Upper lobe of left lung (tissue), 6 donors: Measurements from ENCODE around the gene TNFRSF6B. TPM values are rescaled to one million over a fixed set of nuclear protein-coding genes. Genes with fewer than 3 reads are reported as not detected.

ENCODE experiments used
- ATAC-seq, 2 donors: fragments of 200-7000 bp; cut with Tn5 transposase; one replicate each; pipeline ENCODE4 v1.9.1; 2022; ENCODE audit warnings: mild to moderate bottlenecking in 2 of 2, moderate library complexity in 2 of 2; ENCODE audit not compliant: low FRiP score in 2 of 2
- DNase-seq, 2 donors: peaks; one replicate each; pipeline ENCODE4 v3.0.0-alpha.2; 2019 to 2020
- H3K27ac ChIP-seq, 4 donors: fragments of 200-600 bp; sonication (generic); one replicate each; pipeline ENCODE4 v1.5.1; 2016 to 2019
- H3K27me3 ChIP-seq, 4 donors: fragments of 200-600 bp; sonication (generic); one replicate each; pipeline ENCODE4 v1.5.1; 2017 to 2019
- H3K36me3 ChIP-seq, 4 donors: fragments of 200-600 bp; sonication (generic); one replicate each; pipeline ENCODE4 v1.5.1; 2016 to 2019
- H3K4me1 ChIP-seq, 4 donors: fragments of 200-600 bp; sonication (generic); one replicate each; pipeline ENCODE4 v1.5.1; 2018 to 2019
- H3K4me3 ChIP-seq, 4 donors: fragments of 200-600 bp; sonication (generic); one replicate each; pipeline ENCODE4 v1.5.1; 2017 to 2019; ENCODE audit warnings: mild to moderate bottlenecking in 2 of 4, moderate library complexity in 1 of 4
- H3K9me3 ChIP-seq, 4 donors: fragments of 200-600 bp; sonication (generic); one replicate each; pipeline ENCODE4 v1.5.1; 2018 to 2019
- EP300 ChIP-seq, 4 donors: sonication (generic); formaldehyde crosslinking; IDR thresholded peaks; one replicate each; pipeline ENCODE4 v1.5.1; 2017; ENCODE audit warnings: antibody characterized with exemption in 4 of 4, control low read depth in 2 of 4
- POLR2A ChIP-seq, 4 donors: fragments of 450-650 bp; IDR thresholded peaks; one replicate each; pipeline ENCODE4 v1.5.1; 2016 to 2017; ENCODE audit warnings: antibody characterized with exemption in 4 of 4, mild to moderate bottlenecking in 2 of 4
- POLR2AphosphoS5 ChIP-seq, 2 donors: sonication (generic); formaldehyde crosslinking; IDR thresholded peaks; one replicate each; pipeline ENCODE4 v1.5.1; 2017; ENCODE audit warnings: antibody characterized with exemption in 2 of 2
- WGBS, 2 donors: methylation state at CpG; one replicate each; pipeline ENCODE4 v1.1.5; 2017 to 2018; 5-methylcytosine and 5-hydroxymethylcytosine counted together
- small RNA-seq, 4 donors: library from RNA; depleted of rRNA; stranded (forward); fragments of <200 nt; gene quantifications; one replicate each; pipeline ENCODE3, GENCODE V24; 2016
- total RNA-seq, 6 donors: library from RNA; depleted of rRNA in 4 of 6; stranded (reverse); fragments of >200 nt in 4 of 6; gene quantifications; one replicate each; pipeline versions ENCODE4 v1.1.0 to v1.2.1, GENCODE V29; 2016 to 2021
- TF ChIP-seq, protein P1 (sequence below), 6 experiments: fragments of 450-650 bp in 4 of 6; fragments of 200-600 bp in 2 of 6; sonication (generic) in 2 of 6; IDR thresholded peaks; one replicate each; pipeline ENCODE4 v1.5.1; 2016 to 2019; ENCODE audit warnings: antibody characterized with exemption in 6 of 6
- donor health status: DM: no; HTN: no; CAD: no; lungs with moderate emphysema.
- donor health status: DM: no; HTN: yes; CAD: no; lungs with severe emphysema.

The TNFRSF6B gene
- total RNA-seq, 6 donors from 2014 or later, result 13.8 to 34.8 (median 16.9) TPM

DNA sequence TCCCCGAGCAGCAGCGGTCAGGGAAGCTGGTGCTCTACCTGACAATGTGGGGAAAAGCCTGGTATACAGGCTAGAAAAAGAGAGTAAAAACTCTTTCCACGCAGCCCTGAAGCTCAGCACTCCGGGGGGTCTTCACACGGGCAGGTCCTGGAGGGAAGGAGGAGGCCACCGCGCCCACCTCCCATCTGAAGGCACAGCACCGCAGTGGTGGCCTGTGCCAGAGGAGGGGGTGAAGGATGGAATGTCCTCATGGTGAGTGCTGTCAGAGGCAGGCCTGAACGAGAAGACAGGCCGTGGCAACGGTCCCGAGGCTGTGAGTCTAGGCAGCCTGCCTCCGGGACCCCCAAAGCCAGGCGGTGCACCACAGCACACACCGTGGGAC lies 49.0 kb downstream of the TNFRSF6B start:
- TF ChIP-seq, protein P1, sequence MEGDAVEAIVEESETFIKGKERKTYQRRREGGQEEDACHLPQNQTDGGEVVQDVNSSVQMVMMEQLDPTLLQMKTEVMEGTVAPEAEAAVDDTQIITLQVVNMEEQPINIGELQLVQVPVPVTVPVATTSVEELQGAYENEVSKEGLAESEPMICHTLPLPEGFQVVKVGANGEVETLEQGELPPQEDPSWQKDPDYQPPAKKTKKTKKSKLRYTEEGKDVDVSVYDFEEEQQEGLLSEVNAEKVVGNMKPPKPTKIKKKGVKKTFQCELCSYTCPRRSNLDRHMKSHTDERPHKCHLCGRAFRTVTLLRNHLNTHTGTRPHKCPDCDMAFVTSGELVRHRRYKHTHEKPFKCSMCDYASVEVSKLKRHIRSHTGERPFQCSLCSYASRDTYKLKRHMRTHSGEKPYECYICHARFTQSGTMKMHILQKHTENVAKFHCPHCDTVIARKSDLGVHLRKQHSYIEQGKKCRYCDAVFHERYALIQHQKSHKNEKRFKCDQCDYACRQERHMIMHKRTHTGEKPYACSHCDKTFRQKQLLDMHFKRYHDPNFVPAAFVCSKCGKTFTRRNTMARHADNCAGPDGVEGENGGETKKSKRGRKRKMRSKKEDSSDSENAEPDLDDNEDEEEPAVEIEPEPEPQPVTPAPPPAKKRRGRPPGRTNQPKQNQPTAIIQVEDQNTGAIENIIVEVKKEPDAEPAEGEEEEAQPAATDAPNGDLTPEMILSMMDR (IDR thresholded peaks at IDR 0.05), result no peak
- TF ChIP-seq EP300 (IDR thresholded peaks at IDR 0.05) (no peak), POLR2A (IDR thresholded peaks at IDR 0.05) (no peak), POLR2AphosphoS5 (IDR thresholded peaks at IDR 0.05) (no peak)

DNA sequence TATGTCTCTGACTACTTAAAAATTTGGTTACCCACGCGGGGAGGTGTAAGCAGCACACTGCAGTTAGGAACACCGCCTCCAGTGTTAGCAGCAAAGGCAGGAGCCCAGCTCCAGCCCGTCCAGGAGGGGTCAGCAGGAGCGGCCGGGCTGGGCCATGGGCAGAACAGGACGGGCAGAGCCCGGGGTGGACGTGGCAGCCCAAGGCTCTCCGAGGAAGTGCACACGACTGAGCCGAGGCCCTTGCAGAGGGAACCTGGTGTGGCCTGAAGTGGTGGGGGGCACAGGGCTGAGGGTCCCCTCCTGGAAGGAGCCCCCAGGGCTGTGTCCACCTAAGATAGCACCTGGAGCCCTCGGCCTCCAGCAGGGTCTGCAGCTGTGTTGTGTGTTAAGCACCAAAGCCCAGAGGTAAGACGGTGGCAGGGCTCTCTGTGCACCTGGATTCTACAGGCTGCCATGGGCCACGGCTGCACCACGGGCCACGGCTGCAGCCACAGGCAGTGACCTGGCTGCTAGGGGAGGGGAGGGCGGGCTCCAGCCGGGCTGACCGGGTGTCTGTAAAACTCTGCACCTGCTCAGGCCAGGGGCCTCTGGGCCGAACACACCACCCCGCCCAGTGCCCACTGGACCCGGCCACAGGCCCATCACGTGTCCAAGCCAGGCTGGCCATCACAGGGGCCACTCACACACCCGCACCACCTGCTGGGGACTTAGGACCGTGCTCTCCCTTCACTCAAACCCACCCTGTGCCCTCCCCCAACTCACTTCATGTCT lies 49.7 kb downstream of the TNFRSF6B start:
- Histone ChIP-seq H3K36me3 (peaks cover 7 to 59% (median 31%) of the 10 kb centered on the region in 4 donors), H3K4me3 (no peak overlapping the region), H3K9me3 (no peaks in the 10 kb centered on the region), H3K27me3 (no peaks in the 10 kb centered on the region), H3K4me1 (peaks cover 9 to 11% (median 10%) of the 10 kb centered on the region in 4 donors), H3K27ac (no peak overlapping the region)
- no peak for ATAC-seq
- 86 to 89% methylated on average over 19 to 21 of the region's 26 CpGs for WGBS, 2 donors
- no peak for TF ChIP-seq POLR2AphosphoS5 (IDR thresholded peaks at IDR 0.05)
- TF ChIP-seq EP300 (IDR thresholded peaks at IDR 0.05), result no peak
- TF ChIP-seq POLR2A (IDR thresholded peaks at IDR 0.05), result no peak
- TF ChIP-seq, protein P1 (IDR thresholded peaks at IDR 0.05), result no peak
- DNase-seq, result no peak

More for the DNA sequence above, 49.0 kb downstream of the TNFRSF6B start:
- DNase-seq, result no peak
- peaks cover 16 to 18% (median 17%) of the 10 kb centered on the region in 4 donors for H3K4me1 ChIP-seq
- peaks cover 7 to 56% (median 31%) of the 10 kb centered on the region in 4 donors for H3K36me3 ChIP-seq
- no peak for ATAC-seq
- H3K27me3 ChIP-seq, result no peaks in the 10 kb centered on the region
- no peaks in the 10 kb centered on the region for H3K9me3 ChIP-seq
- 81 to 84% methylated on average over 15 of the region's 15 CpGs for WGBS, 2 donors
- no peak overlapping the region for H3K4me3 ChIP-seq
- H3K27ac ChIP-seq, result no peak overlapping the region

DNA sequence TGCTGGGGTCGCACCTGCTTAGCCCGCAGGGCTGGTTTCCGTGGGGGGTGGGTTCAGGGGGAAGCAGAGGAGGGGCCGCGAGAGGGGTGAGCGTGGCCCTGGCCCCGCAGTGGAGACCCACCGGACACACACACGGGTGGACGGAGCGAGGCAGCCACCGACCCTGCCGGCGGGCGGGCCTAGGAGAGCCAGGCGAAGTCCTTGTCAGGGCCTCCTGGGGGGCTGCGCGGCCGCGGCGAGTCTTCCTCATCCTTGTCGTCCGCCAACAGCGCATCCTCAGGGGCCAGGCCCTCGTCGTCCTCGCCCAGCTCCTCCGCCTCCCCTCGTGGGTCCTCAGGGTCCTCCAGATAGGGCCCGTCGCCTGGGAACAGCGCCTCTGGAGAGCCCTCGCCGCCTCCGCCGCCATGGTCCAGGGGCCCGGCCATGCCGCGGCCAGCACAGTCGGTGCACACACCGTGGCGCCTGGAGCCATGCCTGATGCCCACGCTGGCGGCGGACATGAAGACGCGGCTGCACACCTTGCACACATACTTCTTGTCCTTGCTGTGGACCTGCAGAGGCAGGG lies 50.4 kb downstream of the TNFRSF6B start:
- no peak overlapping the region for H3K4me3 ChIP-seq
- WGBS, 2 donors, result 92 to 95% methylated on average over 26 to 45 of the region's 47 CpGs
- H3K36me3 ChIP-seq, result peaks cover 7 to 56% (median 30%) of the 10 kb centered on the region in 4 donors
- DNase-seq (peak in 1 of 2 donors; percentile 85), ATAC-seq (no peak)
- peaks cover 2 to 4% (median 3%) of the 10 kb centered on the region in 4 donors for H3K4me1 ChIP-seq
- no peaks in the 10 kb centered on the region for H3K9me3 ChIP-seq
- H3K27me3 ChIP-seq, result no peaks in the 10 kb centered on the region
- no peak overlapping the region for H3K27ac ChIP-seq
- TF ChIP-seq POLR2A (IDR thresholded peaks at IDR 0.05) (no peak), POLR2AphosphoS5 (IDR thresholded peaks at IDR 0.05) (no peak), EP300 (IDR thresholded peaks at IDR 0.05) (no peak)
- TF ChIP-seq, protein P1 (IDR thresholded peaks at IDR 0.05), result no peak

DNA sequence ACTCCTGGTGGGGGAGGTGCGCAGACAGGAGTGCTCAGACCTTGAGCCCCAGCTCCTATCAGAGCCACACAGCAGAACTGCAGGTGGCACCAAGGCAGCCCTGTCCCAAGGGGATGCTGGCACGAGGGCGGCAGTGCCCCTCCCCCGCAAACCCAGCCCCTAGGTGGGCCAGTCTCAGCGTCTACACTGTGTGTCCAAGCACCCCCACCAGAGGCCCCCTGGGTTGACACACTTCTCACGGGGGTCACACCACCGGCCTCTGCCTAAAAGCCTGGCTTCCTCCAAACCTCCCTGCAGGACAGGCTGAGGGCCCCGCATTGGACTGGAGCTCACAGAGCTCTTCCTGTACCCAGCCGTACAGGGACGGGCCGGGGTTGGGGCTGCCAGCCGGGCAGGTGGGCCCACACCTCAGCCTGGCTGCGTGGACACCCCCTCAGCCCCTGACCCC lies 51.2 kb downstream of the TNFRSF6B start:
- TF ChIP-seq POLR2AphosphoS5 (IDR thresholded peaks at IDR 0.05), result no peak
- no peak for TF ChIP-seq POLR2A (IDR thresholded peaks at IDR 0.05)
- TF ChIP-seq, protein P1 (IDR thresholded peaks at IDR 0.05), result no peak
- no peak for TF ChIP-seq EP300 (IDR thresholded peaks at IDR 0.05)
- Histone ChIP-seq H3K27me3 (no peaks in the 10 kb centered on the region), H3K27ac (no peak overlapping the region), H3K9me3 (no peaks in the 10 kb centered on the region), H3K4me1 (no peaks in the 10 kb centered on the region), H3K36me3 (peaks cover 7 to 56% (median 26%) of the 10 kb centered on the region in 4 donors), H3K4me3 (no peak overlapping the region)
- WGBS, 2 donors, result 78 to 93% methylated on average over 6 to 8 of the region's 13 CpGs
- DNase-seq (no peak), ATAC-seq (peak in 1 of 2 donors; percentile 13)

Small RNA genes within 50 kb of the gene (small RNA-seq; reads per million reads assigned to genes)
- gene LIME1, result 0 reads per million in 4 donors
- 0 reads per million in 4 donors for gene TNFRSF6B

Other genes starting within 250 kb of the TNFRSF6B start
- under 1 TPM in 1 of 6 donors, not detected in 5; 0.66 TPM for gene KCNQ2, start 224.0 kb upstream of the TNFRSF6B start, total RNA-seq
- 1 to 10 TPM in 2 of 6 donors, under 1 TPM in 2, not detected in 2; 0.61 to 1.6 (median 1.1) TPM for gene EEF1A2, start 197.6 kb upstream of the TNFRSF6B start, total RNA-seq
- 100 to 1,000 TPM in 5 of 6 donors, 10 to 100 TPM in 1; 91.1 to 468 (median 416) TPM for gene PPDPF, start 175.9 kb upstream of the TNFRSF6B start, total RNA-seq
- gene PTK6, start 159.3 kb upstream of the TNFRSF6B start, total RNA-seq, result 1 to 10 TPM; 3.3 to 9.8 (median 6.0) TPM
- gene SRMS, start 148.9 kb upstream of the TNFRSF6B start, total RNA-seq, result not detected
- 1 to 10 TPM in 4 of 6 donors, under 1 TPM in 2; 0.29 to 6.5 (median 1.4) TPM for gene FNDC11, start 142.5 kb upstream of the TNFRSF6B start, total RNA-seq
- 100 to 1,000 TPM in 1 of 6 donors, 10 to 100 TPM in 5; 40.1 to 102 (median 56.6) TPM for gene HELZ2, start 122.4 kb upstream of the TNFRSF6B start, total RNA-seq
- gene GMEB2, start 69.6 kb upstream of the TNFRSF6B start, total RNA-seq, result 10 to 100 TPM; 10.1 to 12.9 (median 12.4) TPM
- 10 to 100 TPM in 3 of 6 donors, 1 to 10 TPM in 3; 2.1 to 16.5 (median 9.1) TPM for gene STMN3, start 43.2 kb upstream of the TNFRSF6B start, total RNA-seq
- gene RTEL1, start 38.3 kb upstream of the TNFRSF6B start, total RNA-seq, result 10 to 100 TPM in 5 of 6 donors, 1 to 10 TPM in 1; 8.6 to 73.3 (median 32.5) TPM
- gene ARFRP1, start 11.3 kb downstream of the TNFRSF6B start, total RNA-seq, result 10 to 100 TPM; 26.8 to 56.4 (median 46.3) TPM
- 10 to 100 TPM; 24.8 to 70.2 (median 36.8) TPM for gene ZGPAT, start 11.4 kb downstream of the TNFRSF6B start, total RNA-seq
- gene LIME1, start 40.0 kb downstream of the TNFRSF6B start, total RNA-seq, result 10 to 100 TPM; 12.4 to 51.3 (median 15.3) TPM
- gene SLC2A4RG, start 43.1 kb downstream of the TNFRSF6B start, total RNA-seq, result 100 to 1,000 TPM in 1 of 6 donors, 10 to 100 TPM in 5; 28.8 to 106 (median 71.9) TPM
- 10 to 100 TPM in 4 of 6 donors, 1 to 10 TPM in 2; 7.6 to 25.3 (median 11.6) TPM for gene ZBTB46, start 134.6 kb downstream of the TNFRSF6B start, total RNA-seq
- gene ABHD16B, start 164.8 kb downstream of the TNFRSF6B start, total RNA-seq, result under 1 TPM in 1 of 6 donors, not detected in 5; 0.23 TPM
- gene TPD52L2, start 168.6 kb downstream of the TNFRSF6B start, total RNA-seq, result 100 to 1,000 TPM in 1 of 6 donors, 10 to 100 TPM in 5; 64.2 to 103 (median 79.4) TPM
- 10 to 100 TPM; 44.6 to 66.0 (median 60.7) TPM for gene DNAJC5, start 198.5 kb downstream of the TNFRSF6B start, total RNA-seq